GM12865 (cell line): ENCODE data around the gene MINDY1.

Source experiments
- DNase-seq: peaks from one replicate; pipeline ENCODE4 v3.0.0; 2010; ENCODE audit warnings: low read depth
- H3K4me3 ChIP-seq: 2 replicates; pipeline ENCODE4 v1.5.1; 2011; ENCODE audit warnings: mild to moderate bottlenecking, low read depth, low read length, control low read depth
- TF ChIP-seq, protein P1 (sequence below): IDR thresholded peaks from 2 replicates; pipeline ENCODE4 v1.5.1; 2011; ENCODE audit warnings: low read length, control low read depth, low read depth, inconsistent platforms; ENCODE audit not compliant: insufficient read depth; ENCODE audit errors: missing control alignments

Gene MINDY1

GRCh38 chr1:150965605-150966004, 41.1 kb downstream of the MINDY1 start:
- TF ChIP-seq, protein P1, sequence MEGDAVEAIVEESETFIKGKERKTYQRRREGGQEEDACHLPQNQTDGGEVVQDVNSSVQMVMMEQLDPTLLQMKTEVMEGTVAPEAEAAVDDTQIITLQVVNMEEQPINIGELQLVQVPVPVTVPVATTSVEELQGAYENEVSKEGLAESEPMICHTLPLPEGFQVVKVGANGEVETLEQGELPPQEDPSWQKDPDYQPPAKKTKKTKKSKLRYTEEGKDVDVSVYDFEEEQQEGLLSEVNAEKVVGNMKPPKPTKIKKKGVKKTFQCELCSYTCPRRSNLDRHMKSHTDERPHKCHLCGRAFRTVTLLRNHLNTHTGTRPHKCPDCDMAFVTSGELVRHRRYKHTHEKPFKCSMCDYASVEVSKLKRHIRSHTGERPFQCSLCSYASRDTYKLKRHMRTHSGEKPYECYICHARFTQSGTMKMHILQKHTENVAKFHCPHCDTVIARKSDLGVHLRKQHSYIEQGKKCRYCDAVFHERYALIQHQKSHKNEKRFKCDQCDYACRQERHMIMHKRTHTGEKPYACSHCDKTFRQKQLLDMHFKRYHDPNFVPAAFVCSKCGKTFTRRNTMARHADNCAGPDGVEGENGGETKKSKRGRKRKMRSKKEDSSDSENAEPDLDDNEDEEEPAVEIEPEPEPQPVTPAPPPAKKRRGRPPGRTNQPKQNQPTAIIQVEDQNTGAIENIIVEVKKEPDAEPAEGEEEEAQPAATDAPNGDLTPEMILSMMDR, result no peak
- DNase-seq, result no peak
- no peak overlapping the region for H3K4me3 ChIP-seq

DNA sequence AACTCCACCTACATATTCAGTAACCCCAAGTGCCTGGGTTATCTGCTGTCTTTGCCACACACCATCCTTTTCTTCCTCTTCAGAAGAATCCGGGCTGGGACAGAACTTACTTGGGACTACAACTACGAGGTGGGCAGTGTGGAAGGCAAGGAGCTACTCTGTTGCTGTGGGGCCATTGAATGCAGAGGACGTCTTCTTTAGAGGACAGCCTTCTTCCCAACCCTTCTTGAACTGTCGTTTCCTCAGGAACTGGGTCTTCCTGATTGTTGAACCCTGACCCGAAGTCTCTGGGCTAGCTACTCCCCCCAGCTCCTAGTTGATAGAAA, 42.6 kb downstream of the MINDY1 start:
- TF ChIP-seq, protein P1, result no peak
- DNase-seq, result no peak
- no peak overlapping the region for H3K4me3 ChIP-seq

- TF ChIP-seq, protein P1, result no peak
- no peak for DNase-seq
- H3K4me3 ChIP-seq, result no peak overlapping the region
These were observed 43.2 kb downstream of the MINDY1 start for GRCh38 chr1:150963321-150964163.

DNA sequence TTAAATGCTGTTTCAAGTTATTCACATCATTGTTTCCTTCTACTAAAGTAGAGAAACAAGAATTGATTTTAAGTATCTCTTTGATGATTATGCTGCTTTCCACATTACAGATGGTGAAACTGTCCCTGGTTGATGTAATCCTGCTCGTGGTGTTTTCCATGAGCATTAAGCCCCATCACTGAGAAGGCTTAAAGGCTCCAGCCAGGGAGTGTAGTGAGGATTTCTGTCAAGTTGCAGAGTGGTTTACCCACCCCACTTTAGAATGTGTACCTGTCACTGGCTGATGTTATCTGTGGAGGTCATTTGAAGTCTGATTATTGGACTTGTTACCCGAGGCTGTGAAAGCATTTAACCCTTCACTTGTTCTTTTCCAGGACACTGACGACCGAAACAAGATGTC, 44.9 kb downstream of the MINDY1 start:
- TF ChIP-seq, protein P1, result no peak
- no peak for DNase-seq
- no peak overlapping the region for H3K4me3 ChIP-seq

DNA sequence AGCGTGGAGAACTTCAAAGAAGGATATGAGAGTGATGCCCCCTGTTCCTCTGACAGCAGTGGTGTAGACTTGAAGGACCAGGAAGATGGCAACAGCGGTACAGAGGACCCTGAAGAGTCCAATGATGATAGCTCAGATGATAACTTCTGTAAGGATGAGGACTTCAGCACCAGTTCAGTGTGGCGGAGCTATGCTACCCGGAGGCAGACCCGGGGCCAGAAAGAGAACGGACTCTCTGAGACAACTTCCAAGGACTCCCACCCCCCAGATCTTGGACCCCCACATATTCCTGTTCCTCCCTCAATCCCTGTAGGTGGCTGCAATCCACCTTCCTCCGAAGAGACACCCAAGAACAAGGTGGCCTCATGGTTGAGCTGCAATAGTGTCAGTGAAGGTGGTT, 46.1 kb downstream of the MINDY1 start:
- DNase-seq, result no peak

GRCh38 chr1:150957666-150958065, 49.0 kb downstream of the MINDY1 start:
- TF ChIP-seq, protein P1, result no peak
- no peak for DNase-seq
- H3K4me3 ChIP-seq, result no peak overlapping the region

More for the DNA sequence above, 46.1 kb downstream of the MINDY1 start:
- TF ChIP-seq, protein P1, result no peak
- no peak overlapping the region for H3K4me3 ChIP-seq

DNA sequence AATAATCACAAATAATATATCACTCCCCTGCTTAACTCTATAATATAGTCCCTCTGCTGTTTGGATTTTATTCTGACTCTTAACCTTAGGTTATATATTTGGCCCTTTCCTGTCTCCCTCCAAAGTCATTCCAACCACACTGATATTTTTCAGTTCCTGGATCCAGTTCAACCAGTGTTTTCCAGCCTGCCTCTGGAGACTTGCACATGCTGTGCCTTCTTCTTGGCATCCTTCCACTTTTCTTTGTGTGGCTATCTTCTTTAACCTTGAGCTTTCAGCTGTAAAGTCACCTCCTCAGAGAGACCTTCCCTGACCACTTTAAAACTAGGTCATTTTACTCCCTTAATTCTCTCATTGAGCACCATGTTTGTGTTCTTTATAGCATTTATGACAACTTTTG, 51.4 kb downstream of the MINDY1 start:
- H3K4me3 ChIP-seq, result no peak overlapping the region
- DNase-seq, result no peak
- TF ChIP-seq, protein P1, result no peak
